ENCODE results near the gene DMD. TPM values are rescaled to one million over a fixed set of nuclear protein-coding genes. Genes with fewer than 3 reads are reported as not detected.
"Not testable (repeated sequence)": the region's sequence is repeated elsewhere in the genome, so short reads cannot be mapped to it uniquely, and the experiment has no call there.

DMD gene
- total RNA-seq, 1 donor from 2014 or later: 2.5 TPM

GRCh38 chrX:32745323-32745722 is 466.0 kb downstream of the DMD start:
- H3K27me3 ChIP-seq (ENCODE audit: control insufficient read depth, insufficient read depth, low read length): no peaks in the 10 kb centered on the region
- H3K36me3 ChIP-seq (ENCODE audit: control insufficient read depth, insufficient read depth, low read length): no peaks in the 10 kb centered on the region
- no peak for DNase-seq (ENCODE audit: low read depth)
- TF ChIP-seq, protein P1, sequence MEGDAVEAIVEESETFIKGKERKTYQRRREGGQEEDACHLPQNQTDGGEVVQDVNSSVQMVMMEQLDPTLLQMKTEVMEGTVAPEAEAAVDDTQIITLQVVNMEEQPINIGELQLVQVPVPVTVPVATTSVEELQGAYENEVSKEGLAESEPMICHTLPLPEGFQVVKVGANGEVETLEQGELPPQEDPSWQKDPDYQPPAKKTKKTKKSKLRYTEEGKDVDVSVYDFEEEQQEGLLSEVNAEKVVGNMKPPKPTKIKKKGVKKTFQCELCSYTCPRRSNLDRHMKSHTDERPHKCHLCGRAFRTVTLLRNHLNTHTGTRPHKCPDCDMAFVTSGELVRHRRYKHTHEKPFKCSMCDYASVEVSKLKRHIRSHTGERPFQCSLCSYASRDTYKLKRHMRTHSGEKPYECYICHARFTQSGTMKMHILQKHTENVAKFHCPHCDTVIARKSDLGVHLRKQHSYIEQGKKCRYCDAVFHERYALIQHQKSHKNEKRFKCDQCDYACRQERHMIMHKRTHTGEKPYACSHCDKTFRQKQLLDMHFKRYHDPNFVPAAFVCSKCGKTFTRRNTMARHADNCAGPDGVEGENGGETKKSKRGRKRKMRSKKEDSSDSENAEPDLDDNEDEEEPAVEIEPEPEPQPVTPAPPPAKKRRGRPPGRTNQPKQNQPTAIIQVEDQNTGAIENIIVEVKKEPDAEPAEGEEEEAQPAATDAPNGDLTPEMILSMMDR (IDR thresholded peaks at IDR 0.05; ENCODE audit: insufficient read depth, low read length, poor library complexity, severe bottlenecking): no peak
- H3K4me3 ChIP-seq (ENCODE audit: low read depth, low read length): no peak overlapping the region

DNA sequence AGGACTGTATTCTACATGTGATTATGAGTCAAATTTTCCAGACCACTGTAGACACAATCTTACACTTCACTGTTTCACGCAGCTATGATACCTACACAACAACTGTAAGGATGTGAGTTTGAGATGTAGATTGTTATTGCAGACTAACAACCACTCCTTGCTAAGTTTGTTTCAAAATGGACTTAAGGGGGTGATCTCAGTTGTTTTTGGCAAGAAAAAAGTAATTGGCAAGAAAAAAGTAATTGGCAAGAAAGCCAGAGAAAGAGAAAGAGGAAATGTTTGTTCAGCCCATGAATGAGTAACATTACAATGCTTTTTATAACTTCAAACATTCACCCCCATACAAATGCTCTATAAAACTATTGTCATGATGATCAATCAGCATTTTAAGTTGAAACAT is 466.4 kb downstream of the DMD start:
- TF ChIP-seq, protein P1 (IDR thresholded peaks at IDR 0.05; ENCODE audit: insufficient read depth, low read length, poor library complexity, severe bottlenecking): no peak
- no peak for DNase-seq (ENCODE audit: low read depth)
- Histone ChIP-seq H3K36me3 (ENCODE audit: control insufficient read depth, insufficient read depth, low read length) (no peaks in the 10 kb centered on the region), H3K27me3 (ENCODE audit: control insufficient read depth, insufficient read depth, low read length) (no peaks in the 10 kb centered on the region), H3K4me3 (ENCODE audit: low read depth, low read length) (no peak overlapping the region)

DNA sequence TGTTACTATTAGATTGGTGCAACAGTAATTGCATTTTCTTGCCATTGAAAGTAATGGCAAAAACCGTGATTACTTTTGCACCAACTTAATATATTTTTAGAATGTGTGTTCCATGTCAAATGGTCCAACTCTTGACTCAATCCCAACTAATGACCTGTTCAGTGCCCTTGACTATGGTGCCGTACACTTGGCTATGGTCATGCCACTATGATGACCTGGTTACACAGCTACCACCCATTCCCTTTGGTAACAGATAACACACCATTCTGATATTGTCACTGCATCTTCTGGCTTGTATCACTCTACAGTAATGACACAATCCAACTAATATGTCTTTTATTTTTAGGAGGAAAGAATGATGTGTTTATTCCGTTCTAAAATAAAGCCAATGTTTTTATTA is 469.4 kb downstream of the DMD start:
- TF ChIP-seq, protein P1 (IDR thresholded peaks at IDR 0.05; ENCODE audit: insufficient read depth, low read length, poor library complexity, severe bottlenecking): no peak
- DNase-seq (ENCODE audit: low read depth): no peak
- H3K4me3 ChIP-seq (ENCODE audit: low read depth, low read length): no peak overlapping the region
- no peaks in the 10 kb centered on the region for H3K36me3 ChIP-seq (ENCODE audit: control insufficient read depth, insufficient read depth, low read length)
- no peaks in the 10 kb centered on the region for H3K27me3 ChIP-seq (ENCODE audit: control insufficient read depth, insufficient read depth, low read length)

- DNase-seq (ENCODE audit: low read depth): no peak
- TF ChIP-seq, protein P1 (IDR thresholded peaks at IDR 0.05; ENCODE audit: insufficient read depth, low read length, poor library complexity, severe bottlenecking): no peak
Observed at GRCh38 chrX:32708542-32708941, 502.8 kb downstream of the DMD start.

DNA sequence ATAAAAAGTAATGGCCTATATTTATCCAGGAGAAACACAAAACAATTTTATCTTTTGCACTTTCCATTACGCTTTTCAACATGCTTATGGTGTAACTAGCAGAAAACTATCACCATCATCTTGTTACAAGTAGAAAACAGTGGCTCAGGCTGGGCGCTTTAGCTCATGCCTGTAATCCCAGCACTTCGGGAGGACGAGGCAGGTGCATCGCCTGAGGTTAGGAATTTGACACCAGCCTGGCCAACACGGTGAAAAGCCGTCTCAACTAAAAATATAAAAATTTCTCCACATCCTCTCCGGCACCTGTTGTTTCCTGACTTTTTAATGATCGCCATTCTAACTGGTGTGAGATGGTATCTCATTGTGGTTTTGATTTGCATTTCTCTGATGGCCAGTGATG is 506.0 kb downstream of the DMD start:
- not testable (repeated sequence) for DNase-seq (ENCODE audit: low read depth); H3K4me3 ChIP-seq (ENCODE audit: low read depth, low read length); H3K36me3 ChIP-seq (ENCODE audit: control insufficient read depth, insufficient read depth, low read length); H3K27me3 ChIP-seq (ENCODE audit: control insufficient read depth, insufficient read depth, low read length)

More at GRCh38 chrX:32708542-32708941, 502.8 kb downstream of the DMD start:
- Histone ChIP-seq H3K4me3 (ENCODE audit: low read depth, low read length) (no peak overlapping the region), H3K27me3 (ENCODE audit: control insufficient read depth, insufficient read depth, low read length) (no peaks in the 10 kb centered on the region), H3K36me3 (ENCODE audit: control insufficient read depth, insufficient read depth, low read length) (no peaks in the 10 kb centered on the region)

DNA sequence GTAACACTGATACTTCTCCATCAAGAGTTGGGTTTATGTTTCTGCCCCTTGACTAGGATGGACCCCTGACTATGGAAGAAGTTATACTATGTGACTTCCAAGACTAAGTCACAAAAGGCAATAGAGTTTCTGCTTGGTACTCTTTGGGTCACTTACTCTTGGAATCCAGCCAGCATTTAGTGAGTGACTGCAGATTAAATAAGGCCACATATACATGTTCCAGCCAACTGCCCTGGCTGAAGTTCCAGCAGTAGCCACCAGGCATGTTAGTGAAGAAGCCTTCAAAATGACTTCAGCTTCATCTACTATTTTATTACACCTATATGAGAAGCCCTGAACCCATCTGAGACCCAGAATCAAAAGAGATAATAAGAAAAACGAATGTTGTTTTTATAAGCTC is 524.0 kb downstream of the DMD start:
- no peak for DNase-seq (ENCODE audit: low read depth)
- Histone ChIP-seq H3K4me3 (ENCODE audit: low read depth, low read length) (no peak overlapping the region), H3K27me3 (ENCODE audit: control insufficient read depth, insufficient read depth, low read length) (no peaks in the 10 kb centered on the region), H3K36me3 (ENCODE audit: control insufficient read depth, insufficient read depth, low read length) (no peaks in the 10 kb centered on the region)
- TF ChIP-seq, protein P1 (IDR thresholded peaks at IDR 0.05; ENCODE audit: insufficient read depth, low read length, poor library complexity, severe bottlenecking): no peak

Measured in kidney epithelial cell (primary cell).